Calu3 (cell line): ENCODE data around the gene CACNG4. TPM values are rescaled to one million over a fixed set of nuclear protein-coding genes. Genes with fewer than 3 reads are reported as not detected.

Experiments used
- BruUV-seq: library from RNA; stranded (reverse); fragments of 400-500 nt; replicated peaks from 2 replicates; lab custom pipeline; 2021; lab: Mats Ljungman, UMichigan
- CTCF ChIA-PET: fragments of 300-600 bp; sonication (Branson Sonifier 250); formaldehyde crosslinking; loops from one replicate; lab custom pipeline; 2022; ENCODE audit warnings: antibody characterized with exemption; lab: Charles Lee
- DNase-seq: peaks from one replicate; pipeline ENCODE4 v3.0.0; 2022
- H3K27ac Mint-ChIP-seq: one replicate; pipeline ENCODE4 v1.8.0; 2022; ENCODE audit warnings: mixed read lengths; ENCODE audit not compliant: unreplicated experiment
- H3K27me3 Mint-ChIP-seq: one replicate; pipeline ENCODE4 v1.8.0; 2022; ENCODE audit warnings: mixed read lengths; ENCODE audit not compliant: unreplicated experiment
- H3K36me3 Mint-ChIP-seq: one replicate; pipeline ENCODE4 v1.8.0; 2022; ENCODE audit warnings: mild to moderate bottlenecking, moderate library complexity, mixed read lengths; ENCODE audit not compliant: insufficient read depth, unreplicated experiment
- H3K4me1 Mint-ChIP-seq: one replicate; pipeline ENCODE4 v1.8.0; 2022; ENCODE audit warnings: mild to moderate bottlenecking, low read depth, mixed read lengths; ENCODE audit not compliant: unreplicated experiment
- H3K4me3 Mint-ChIP-seq: one replicate; pipeline ENCODE4 v1.8.0; 2022; ENCODE audit warnings: mild to moderate bottlenecking, low read depth, moderate library complexity, mixed read lengths; ENCODE audit not compliant: unreplicated experiment
- H3K9me3 Mint-ChIP-seq: one replicate; pipeline ENCODE4 v1.8.0; 2022; ENCODE audit warnings: low read depth, mixed read lengths; ENCODE audit not compliant: unreplicated experiment
- CTCF ChIP-seq: fragments of 200-600 bp; IDR thresholded peaks from one replicate; pipeline ENCODE4 v1.8.0; 2022; ENCODE audit warnings: antibody characterized with exemption; ENCODE audit not compliant: unreplicated experiment
- intact Hi-C: fragments of 100-400 bp; cut with micrococcal nuclease; formaldehyde crosslinking; loops from one replicate; pipeline ENCODE4 v1.10.0; 2022; ENCODE audit not compliant: unreplicated experiment
- total RNA-seq: library from RNA; stranded (reverse); gene quantifications from 2 replicates; pipeline ENCODE4 v1.2.3, GENCODE V29; 2022

CACNG4 gene
- total RNA-seq, 1 experiment from 2014 or later = 3.8 TPM

GRCh38 chr17:67003231-67003630, 38.7 kb downstream of the CACNG4 start:
- Mint-ChIP-seq H3K27me3 (peaks cover 56% of the 10 kb centered on the region), H3K4me3 (no peak overlapping the region), H3K27ac (no peak overlapping the region), H3K9me3 (no peaks in the 10 kb centered on the region), H3K36me3 (no peaks in the 10 kb centered on the region), H3K4me1 (no peaks in the 10 kb centered on the region)
- CTCF ChIA-PET = no interaction called here
- DNase-seq = no peak
- intact Hi-C loops = no loop called here
- no peak for TF ChIP-seq CTCF
- no TSS peak for BruUV-seq

GRCh38 chr17:67004181-67004580, 39.7 kb downstream of the CACNG4 start:
- H3K9me3 Mint-ChIP-seq = no peaks in the 10 kb centered on the region
- no TSS peak for BruUV-seq
- no peak for TF ChIP-seq CTCF
- H3K27me3 Mint-ChIP-seq = peaks cover 55% of the 10 kb centered on the region
- no peaks in the 10 kb centered on the region for H3K4me1 Mint-ChIP-seq
- H3K4me3 Mint-ChIP-seq = no peak overlapping the region
- intact Hi-C loops = no loop called here
- CTCF ChIA-PET = no interaction called here
- no peak overlapping the region for H3K27ac Mint-ChIP-seq
- no peaks in the 10 kb centered on the region for H3K36me3 Mint-ChIP-seq
- DNase-seq = no peak

- BruUV-seq = no TSS peak
- Mint-ChIP-seq H3K9me3 (no peaks in the 10 kb centered on the region), H3K36me3 (no peaks in the 10 kb centered on the region), H3K27ac (no peak overlapping the region), H3K27me3 (peaks cover 70% of the 10 kb centered on the region), H3K4me1 (no peaks in the 10 kb centered on the region), H3K4me3 (no peak overlapping the region)
- intact Hi-C loops = no loop called here
- TF ChIP-seq CTCF = no peak
- DNase-seq = no peak
- CTCF ChIA-PET = no interaction called here
These were observed 42.8 kb downstream of the CACNG4 start for GRCh38 chr17:67007266-67007665.

- CTCF ChIA-PET = no interaction called here
- BruUV-seq = no TSS peak
- H3K27me3 Mint-ChIP-seq = peaks cover 68% of the 10 kb centered on the region
These were observed 43.6 kb downstream of the CACNG4 start for GRCh38 chr17:67008101-67008500.

More at GRCh38 chr17:67008101-67008500, 43.6 kb downstream of the CACNG4 start:
- Mint-ChIP-seq H3K27ac (no peak overlapping the region), H3K4me3 (no peak overlapping the region), H3K9me3 (no peaks in the 10 kb centered on the region), H3K4me1 (no peaks in the 10 kb centered on the region), H3K36me3 (no peaks in the 10 kb centered on the region)
- DNase-seq = no peak
- no peak for TF ChIP-seq CTCF
- intact Hi-C loops = no loop called here
